Erythroblast (primary cell): ENCODE results near the gene IGFBP1.

Experiments used
- GATA1 ChIP-seq: IDR thresholded peaks from 2 replicates; pipeline ENCODE4 v1.6.1; 2011; ENCODE audit warnings: low read depth, mild to moderate bottlenecking, control low read depth, low read length, moderate library complexity
- POLR2A ChIP-seq: IDR thresholded peaks from 2 replicates; pipeline ENCODE4 v1.6.1; 2011; ENCODE audit warnings: mild to moderate bottlenecking, low read length

- TF ChIP-seq POLR2A, result no peak
- TF ChIP-seq GATA1, result no peak
Observed at GRCh38 chr7:45894665-45895062, 6.4 kb downstream of the IGFBP1 start.
